H9 (cell line): ENCODE measurements around the gene NAPB. TPM values are rescaled to one million over a fixed set of nuclear protein-coding genes. Genes with fewer than 3 reads are reported as not detected.

ENCODE experiments used
- DNase-seq: peaks from one replicate; pipeline ENCODE4 v3.0.0-alpha.2; 2017
- H2AFZ ChIP-seq: one replicate; pipeline ENCODE4 v1.6.1; 2013; ENCODE audit warnings: mild to moderate bottlenecking, low read length, control low read depth, moderate library complexity
- H2AK5ac ChIP-seq: 2 replicates; pipeline ENCODE4 v1.6.1; 2013; ENCODE audit warnings: low read length, control low read depth, mixed read lengths; ENCODE audit not compliant: insufficient read length
- H2BK120ac ChIP-seq: one replicate; pipeline ENCODE4 v1.6.1; 2013; ENCODE audit warnings: low read depth, mild to moderate bottlenecking, low read length, control low read depth, inconsistent platforms; ENCODE audit not compliant: poor library complexity, severe bottlenecking
- H2BK12ac ChIP-seq: 2 replicates; pipeline ENCODE4 v1.6.1; 2013; ENCODE audit warnings: low read length, control low read depth, mixed read lengths, low read depth; ENCODE audit not compliant: insufficient read length
- H2BK15ac ChIP-seq: 2 replicates; pipeline ENCODE4 v1.6.1; 2013; ENCODE audit warnings: low read depth, low read length, control low read depth
- H2BK20ac ChIP-seq: one replicate; pipeline ENCODE4 v1.6.1; 2013; ENCODE audit warnings: low read depth, mild to moderate bottlenecking, low read length, control low read depth, inconsistent platforms; ENCODE audit not compliant: poor library complexity, severe bottlenecking
- H2BK5ac ChIP-seq: 2 replicates; pipeline ENCODE4 v1.6.1; 2013; ENCODE audit warnings: low read length, control low read depth, mixed read lengths; ENCODE audit not compliant: insufficient read length
- H3K14ac ChIP-seq: 2 replicates; pipeline ENCODE4 v1.6.1; 2013; ENCODE audit warnings: low read length, control low read depth; ENCODE audit not compliant: insufficient read depth
- H3K18ac ChIP-seq: 2 replicates; pipeline ENCODE4 v1.6.1; 2013; ENCODE audit warnings: low read depth, mild to moderate bottlenecking, mixed read lengths, low read length, control low read depth; ENCODE audit not compliant: insufficient read length
- H3K23ac ChIP-seq: 2 replicates; pipeline ENCODE4 v1.6.1; 2013; ENCODE audit warnings: low read length, control low read depth, mixed read lengths, low read depth; ENCODE audit not compliant: insufficient read length
- H3K23me2 ChIP-seq: 2 replicates; pipeline ENCODE4 v1.6.1; 2013; ENCODE audit warnings: low read depth, mild to moderate bottlenecking, mixed read lengths, low read length, control low read depth; ENCODE audit not compliant: insufficient read length, poor library complexity, severe bottlenecking
- H3K27ac ChIP-seq: 2 replicates; pipeline ENCODE4 v1.5.1; 2013; ENCODE audit warnings: low read length, control low read depth, mixed read lengths, low read depth; ENCODE audit not compliant: insufficient read length
- H3K27me3 ChIP-seq: 2 replicates; pipeline ENCODE4 v1.6.1; 2013; ENCODE audit warnings: low read length, control low read depth, inconsistent platforms; ENCODE audit not compliant: insufficient read depth
- H3K4ac ChIP-seq: 2 replicates; pipeline ENCODE4 v1.6.1; 2013; ENCODE audit warnings: low read depth, mild to moderate bottlenecking, control low read depth, inconsistent platforms, low read length, moderate library complexity
- H3K4me1 ChIP-seq: 2 replicates; pipeline ENCODE4 v1.6.1; 2013; ENCODE audit warnings: low read length, control low read depth, inconsistent platforms; ENCODE audit not compliant: insufficient read depth
- H3K4me2 ChIP-seq: 2 replicates; pipeline ENCODE4 v1.6.1; 2013; ENCODE audit warnings: low read length, control low read depth, mixed read lengths; ENCODE audit not compliant: insufficient read length, insufficient read depth
- H3K56ac ChIP-seq: 2 replicates; pipeline ENCODE4 v1.6.1; 2013; ENCODE audit warnings: low read depth, mild to moderate bottlenecking, mixed read lengths, low read length, control low read depth; ENCODE audit not compliant: insufficient read length
- H3K79me1 ChIP-seq: 2 replicates; pipeline ENCODE4 v1.6.1; 2013; ENCODE audit warnings: low read depth, mild to moderate bottlenecking, moderate library complexity, low read length, control low read depth, inconsistent platforms; ENCODE audit not compliant: insufficient read depth, poor library complexity, severe bottlenecking
- H3K79me2 ChIP-seq: 2 replicates; pipeline ENCODE4 v1.6.1; 2013; ENCODE audit warnings: low read length, control low read depth, inconsistent platforms; ENCODE audit not compliant: insufficient read depth
- H3K9ac ChIP-seq: 2 replicates; pipeline ENCODE4 v1.6.1; 2013; ENCODE audit warnings: low read length, control low read depth, mixed read lengths; ENCODE audit not compliant: insufficient read length; ENCODE audit errors: extremely low read depth
- H3K9me3 ChIP-seq: one replicate; pipeline ENCODE4 v1.6.1; 2013; ENCODE audit warnings: low read depth, low read length, inconsistent platforms; ENCODE audit not compliant: control insufficient read depth
- H3T11ph ChIP-seq: one replicate; pipeline ENCODE4 v1.6.1; 2013; ENCODE audit warnings: mild to moderate bottlenecking, low read length, control low read depth, inconsistent platforms
- H4K20me1 ChIP-seq: one replicate; pipeline ENCODE4 v1.6.1; 2013; ENCODE audit not compliant: control insufficient read depth, insufficient read length, insufficient read depth
- H4K5ac ChIP-seq: 2 replicates; pipeline ENCODE4 v1.6.1; 2013; ENCODE audit warnings: low read depth, mild to moderate bottlenecking, mixed read lengths, low read length, control low read depth; ENCODE audit not compliant: insufficient read length
- H4K8ac ChIP-seq: replicated peaks from 2 replicates; pipeline ENCODE4 v1.6.1; 2013; ENCODE audit warnings: low read length, control low read depth, mixed read lengths, low read depth; ENCODE audit not compliant: insufficient read length
- H4K91ac ChIP-seq: 2 replicates; pipeline ENCODE4 v1.6.1; 2013; ENCODE audit warnings: low read depth, mild to moderate bottlenecking, moderate library complexity, mixed read lengths, low read length, control low read depth; ENCODE audit not compliant: insufficient read length
- H3K27ac Mint-ChIP-seq, 3 experiments: 2 replicates in 2 of 3; 3 replicates in 1 of 3; pipeline ENCODE4 v1.8.0; 2020 to 2021; ENCODE audit warnings: mixed read lengths in 3 of 3, mild to moderate bottlenecking in 1 of 3, moderate library complexity in 1 of 3
- H3K27me3 Mint-ChIP-seq: 2 replicates; pipeline ENCODE4 v1.8.0; 2021; ENCODE audit warnings: low read depth, mild to moderate bottlenecking, moderate library complexity, mixed read lengths
- H3K36me3 Mint-ChIP-seq, 3 experiments: 2 replicates in 2 of 3; 3 replicates in 1 of 3; pipeline ENCODE4 v1.8.0; 2020 to 2021; ENCODE audit warnings: low read depth in 3 of 3, mixed read lengths in 3 of 3; ENCODE audit not compliant: insufficient read depth in 1 of 3
- H3K4me1 Mint-ChIP-seq, 2 experiments: 2 replicates each; pipeline ENCODE4 v1.8.0; 2020; ENCODE audit warnings: mixed read lengths in 2 of 2
- H3K4me3 Mint-ChIP-seq, 2 experiments: 2 replicates in 1 of 2; 3 replicates in 1 of 2; pipeline ENCODE4 v1.8.0; 2020 to 2021; ENCODE audit warnings: mild to moderate bottlenecking in 2 of 2, mixed read lengths in 2 of 2, moderate library complexity in 1 of 2
- H3K9me3 Mint-ChIP-seq, 2 experiments: 2 replicates in 1 of 2; 3 replicates in 1 of 2; pipeline ENCODE4 v1.8.0; 2020; ENCODE audit warnings: mild to moderate bottlenecking in 2 of 2, mixed read lengths in 2 of 2, moderate library complexity in 1 of 2
- WGBS: extraction: QIAGEN DNeasy Blood & Tissue Kit; methylation state at CpG from one replicate; pipeline ENCODE4 v1.1.7; 2013; ENCODE audit warnings: missing lambda C conversion rate, low lambda C conversion rate, mixed read lengths; ENCODE audit not compliant: insufficient read length; ENCODE audit errors: extremely low coverage; 5-methylcytosine and 5-hydroxymethylcytosine counted together
- total RNA-seq: library from RNA; stranded (reverse); gene quantifications from 2 replicates; pipeline ENCODE4 v1.2.1, GENCODE V29; 2021
- TF ChIP-seq, protein P1 (sequence below): fragments of 200-600 bp; sonication (generic); conservative IDR thresholded peaks from 3 replicates; pipeline ENCODE4 v1.8.0; 2021; ENCODE audit warnings: antibody characterized with exemption, mild to moderate bottlenecking

NAPB gene
- total RNA-seq, 1 experiment from 2014 or later: 10.4 TPM

DNA sequence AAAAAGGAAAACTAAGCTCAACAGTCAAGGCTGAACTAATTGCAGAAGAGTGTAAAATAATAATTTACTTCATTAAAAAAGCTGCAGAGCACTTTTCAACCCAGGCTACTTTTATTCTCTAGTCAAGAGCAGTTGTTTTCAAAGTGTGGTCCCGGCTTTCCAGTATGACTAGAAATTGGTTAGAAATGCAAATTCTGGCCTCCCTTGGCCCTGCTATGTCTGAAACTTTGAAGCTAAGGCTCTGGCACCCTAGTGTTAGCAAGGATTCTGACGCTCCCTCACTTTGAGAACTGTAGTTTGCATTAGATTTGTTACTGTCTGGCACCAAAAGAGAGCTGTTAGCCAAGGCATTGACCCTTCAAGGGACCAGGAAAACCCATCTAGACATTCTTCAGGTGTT lies 80.2 kb downstream of the NAPB start:
- Histone ChIP-seq H3K9me3 (no peaks in the 10 kb centered on the region), H4K91ac (no peak overlapping the region), H2AFZ (no peak overlapping the region), H3K4me2 (no peak overlapping the region), H4K5ac (no peak overlapping the region), H2BK20ac (no peak overlapping the region), H4K20me1 (no peaks in the 10 kb centered on the region), H3K4ac (no peak overlapping the region), H3T11ph (no peak overlapping the region), H3K79me1 (no peaks in the 10 kb centered on the region), H3K27me3 (no peaks in the 10 kb centered on the region), H3K18ac (no peak overlapping the region), H4K8ac (no peak overlapping the region), H3K9ac (no peak overlapping the region), H3K23ac (no peak overlapping the region), H3K14ac (no peak overlapping the region), H3K4me1 (no peaks in the 10 kb centered on the region), H3K27ac (no peak overlapping the region), H3K23me2 (no peaks in the 10 kb centered on the region), H2BK120ac (no peak overlapping the region), H3K56ac (no peak overlapping the region), H2AK5ac (no peak overlapping the region), H2BK15ac (no peak overlapping the region), H2BK5ac (no peak overlapping the region), H2BK12ac (no peak overlapping the region), H3K79me2 (no peaks in the 10 kb centered on the region)
- peaks cover 5% of the 10 kb centered on the region; the same call in 1 of the 2 replicates for H3K27me3 Mint-ChIP-seq
- no peak overlapping the region for H3K4me3 Mint-ChIP-seq
- H3K27ac Mint-ChIP-seq: no peak overlapping the region
- peaks cover 2 to 4% of the 10 kb centered on the region in 2 experiments; a peak in 2 of 5 replicates for H3K9me3 Mint-ChIP-seq
- DNase-seq: no peak
- no CpG with 5 or more reads among the region's 2 CpGs for WGBS
- peaks cover 8 to 10% of the 10 kb centered on the region in 2 experiments for H3K4me1 Mint-ChIP-seq
- H3K36me3 Mint-ChIP-seq: no peaks in the 10 kb centered on the region
- TF ChIP-seq, protein P1, sequence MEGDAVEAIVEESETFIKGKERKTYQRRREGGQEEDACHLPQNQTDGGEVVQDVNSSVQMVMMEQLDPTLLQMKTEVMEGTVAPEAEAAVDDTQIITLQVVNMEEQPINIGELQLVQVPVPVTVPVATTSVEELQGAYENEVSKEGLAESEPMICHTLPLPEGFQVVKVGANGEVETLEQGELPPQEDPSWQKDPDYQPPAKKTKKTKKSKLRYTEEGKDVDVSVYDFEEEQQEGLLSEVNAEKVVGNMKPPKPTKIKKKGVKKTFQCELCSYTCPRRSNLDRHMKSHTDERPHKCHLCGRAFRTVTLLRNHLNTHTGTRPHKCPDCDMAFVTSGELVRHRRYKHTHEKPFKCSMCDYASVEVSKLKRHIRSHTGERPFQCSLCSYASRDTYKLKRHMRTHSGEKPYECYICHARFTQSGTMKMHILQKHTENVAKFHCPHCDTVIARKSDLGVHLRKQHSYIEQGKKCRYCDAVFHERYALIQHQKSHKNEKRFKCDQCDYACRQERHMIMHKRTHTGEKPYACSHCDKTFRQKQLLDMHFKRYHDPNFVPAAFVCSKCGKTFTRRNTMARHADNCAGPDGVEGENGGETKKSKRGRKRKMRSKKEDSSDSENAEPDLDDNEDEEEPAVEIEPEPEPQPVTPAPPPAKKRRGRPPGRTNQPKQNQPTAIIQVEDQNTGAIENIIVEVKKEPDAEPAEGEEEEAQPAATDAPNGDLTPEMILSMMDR: no peak
